H9 (cell line): Measurements from ENCODE around the gene EDNRA. TPM values are rescaled to one million over a fixed set of nuclear protein-coding genes. Genes with fewer than 3 reads are reported as not detected.

Source experiments
- DNase-seq: peaks from one replicate; pipeline ENCODE4 v3.0.0-alpha.2; 2017
- H2AFZ ChIP-seq: one replicate; pipeline ENCODE4 v1.6.1; 2013; ENCODE audit warnings: mild to moderate bottlenecking, low read length, control low read depth, moderate library complexity
- H2AK5ac ChIP-seq: 2 replicates; pipeline ENCODE4 v1.6.1; 2013; ENCODE audit warnings: low read length, control low read depth, mixed read lengths; ENCODE audit not compliant: insufficient read length
- H2BK120ac ChIP-seq: one replicate; pipeline ENCODE4 v1.6.1; 2013; ENCODE audit warnings: low read depth, mild to moderate bottlenecking, low read length, control low read depth, inconsistent platforms; ENCODE audit not compliant: poor library complexity, severe bottlenecking
- H2BK12ac ChIP-seq: 2 replicates; pipeline ENCODE4 v1.6.1; 2013; ENCODE audit warnings: low read length, control low read depth, mixed read lengths, low read depth; ENCODE audit not compliant: insufficient read length
- H2BK15ac ChIP-seq: 2 replicates; pipeline ENCODE4 v1.6.1; 2013; ENCODE audit warnings: low read depth, low read length, control low read depth
- H2BK20ac ChIP-seq: one replicate; pipeline ENCODE4 v1.6.1; 2013; ENCODE audit warnings: low read depth, mild to moderate bottlenecking, low read length, control low read depth, inconsistent platforms; ENCODE audit not compliant: poor library complexity, severe bottlenecking
- H2BK5ac ChIP-seq: 2 replicates; pipeline ENCODE4 v1.6.1; 2013; ENCODE audit warnings: low read length, control low read depth, mixed read lengths; ENCODE audit not compliant: insufficient read length
- H3K14ac ChIP-seq: 2 replicates; pipeline ENCODE4 v1.6.1; 2013; ENCODE audit warnings: low read length, control low read depth; ENCODE audit not compliant: insufficient read depth
- H3K18ac ChIP-seq: 2 replicates; pipeline ENCODE4 v1.6.1; 2013; ENCODE audit warnings: low read depth, mild to moderate bottlenecking, mixed read lengths, low read length, control low read depth; ENCODE audit not compliant: insufficient read length
- H3K23ac ChIP-seq: 2 replicates; pipeline ENCODE4 v1.6.1; 2013; ENCODE audit warnings: low read length, control low read depth, mixed read lengths, low read depth; ENCODE audit not compliant: insufficient read length
- H3K23me2 ChIP-seq: 2 replicates; pipeline ENCODE4 v1.6.1; 2013; ENCODE audit warnings: low read depth, mild to moderate bottlenecking, mixed read lengths, low read length, control low read depth; ENCODE audit not compliant: insufficient read length, poor library complexity, severe bottlenecking
- H3K27ac ChIP-seq: 2 replicates; pipeline ENCODE4 v1.5.1; 2013; ENCODE audit warnings: low read length, control low read depth, mixed read lengths, low read depth; ENCODE audit not compliant: insufficient read length
- H3K27me3 ChIP-seq: 2 replicates; pipeline ENCODE4 v1.6.1; 2013; ENCODE audit warnings: low read length, control low read depth, inconsistent platforms; ENCODE audit not compliant: insufficient read depth
- H3K4ac ChIP-seq: 2 replicates; pipeline ENCODE4 v1.6.1; 2013; ENCODE audit warnings: low read depth, mild to moderate bottlenecking, control low read depth, inconsistent platforms, low read length, moderate library complexity
- H3K4me1 ChIP-seq: 2 replicates; pipeline ENCODE4 v1.6.1; 2013; ENCODE audit warnings: low read length, control low read depth, inconsistent platforms; ENCODE audit not compliant: insufficient read depth
- H3K4me2 ChIP-seq: 2 replicates; pipeline ENCODE4 v1.6.1; 2013; ENCODE audit warnings: low read length, control low read depth, mixed read lengths; ENCODE audit not compliant: insufficient read length, insufficient read depth
- H3K56ac ChIP-seq: 2 replicates; pipeline ENCODE4 v1.6.1; 2013; ENCODE audit warnings: low read depth, mild to moderate bottlenecking, mixed read lengths, low read length, control low read depth; ENCODE audit not compliant: insufficient read length
- H3K79me1 ChIP-seq: 2 replicates; pipeline ENCODE4 v1.6.1; 2013; ENCODE audit warnings: low read depth, mild to moderate bottlenecking, moderate library complexity, low read length, control low read depth, inconsistent platforms; ENCODE audit not compliant: insufficient read depth, poor library complexity, severe bottlenecking
- H3K79me2 ChIP-seq: 2 replicates; pipeline ENCODE4 v1.6.1; 2013; ENCODE audit warnings: low read length, control low read depth, inconsistent platforms; ENCODE audit not compliant: insufficient read depth
- H3K9ac ChIP-seq: 2 replicates; pipeline ENCODE4 v1.6.1; 2013; ENCODE audit warnings: low read length, control low read depth, mixed read lengths; ENCODE audit not compliant: insufficient read length; ENCODE audit errors: extremely low read depth
- H3K9me3 ChIP-seq: one replicate; pipeline ENCODE4 v1.6.1; 2013; ENCODE audit warnings: low read depth, low read length, inconsistent platforms; ENCODE audit not compliant: control insufficient read depth
- H3T11ph ChIP-seq: one replicate; pipeline ENCODE4 v1.6.1; 2013; ENCODE audit warnings: mild to moderate bottlenecking, low read length, control low read depth, inconsistent platforms
- H4K20me1 ChIP-seq: one replicate; pipeline ENCODE4 v1.6.1; 2013; ENCODE audit not compliant: control insufficient read depth, insufficient read length, insufficient read depth
- H4K5ac ChIP-seq: 2 replicates; pipeline ENCODE4 v1.6.1; 2013; ENCODE audit warnings: low read depth, mild to moderate bottlenecking, mixed read lengths, low read length, control low read depth; ENCODE audit not compliant: insufficient read length
- H4K8ac ChIP-seq: replicated peaks from 2 replicates; pipeline ENCODE4 v1.6.1; 2013; ENCODE audit warnings: low read length, control low read depth, mixed read lengths, low read depth; ENCODE audit not compliant: insufficient read length
- H4K91ac ChIP-seq: 2 replicates; pipeline ENCODE4 v1.6.1; 2013; ENCODE audit warnings: low read depth, mild to moderate bottlenecking, moderate library complexity, mixed read lengths, low read length, control low read depth; ENCODE audit not compliant: insufficient read length
- H3K27ac Mint-ChIP-seq, 3 experiments: 2 replicates in 2 of 3; 3 replicates in 1 of 3; pipeline ENCODE4 v1.8.0; 2020 to 2021; ENCODE audit warnings: mixed read lengths in 3 of 3, mild to moderate bottlenecking in 1 of 3, moderate library complexity in 1 of 3
- H3K27me3 Mint-ChIP-seq: 2 replicates; pipeline ENCODE4 v1.8.0; 2021; ENCODE audit warnings: low read depth, mild to moderate bottlenecking, moderate library complexity, mixed read lengths
- H3K36me3 Mint-ChIP-seq, 3 experiments: 2 replicates in 2 of 3; 3 replicates in 1 of 3; pipeline ENCODE4 v1.8.0; 2020 to 2021; ENCODE audit warnings: low read depth in 3 of 3, mixed read lengths in 3 of 3; ENCODE audit not compliant: insufficient read depth in 1 of 3
- H3K4me1 Mint-ChIP-seq, 2 experiments: 2 replicates each; pipeline ENCODE4 v1.8.0; 2020; ENCODE audit warnings: mixed read lengths in 2 of 2
- H3K4me3 Mint-ChIP-seq, 2 experiments: 2 replicates in 1 of 2; 3 replicates in 1 of 2; pipeline ENCODE4 v1.8.0; 2020 to 2021; ENCODE audit warnings: mild to moderate bottlenecking in 2 of 2, mixed read lengths in 2 of 2, moderate library complexity in 1 of 2
- H3K9me3 Mint-ChIP-seq, 2 experiments: 2 replicates in 1 of 2; 3 replicates in 1 of 2; pipeline ENCODE4 v1.8.0; 2020; ENCODE audit warnings: mild to moderate bottlenecking in 2 of 2, mixed read lengths in 2 of 2, moderate library complexity in 1 of 2
- WGBS: extraction: QIAGEN DNeasy Blood & Tissue Kit; methylation state at CpG from one replicate; pipeline ENCODE4 v1.1.7; 2013; ENCODE audit warnings: missing lambda C conversion rate, low lambda C conversion rate, mixed read lengths; ENCODE audit not compliant: insufficient read length; ENCODE audit errors: extremely low coverage; 5-methylcytosine and 5-hydroxymethylcytosine counted together
- total RNA-seq: library from RNA; stranded (reverse); gene quantifications from 2 replicates; pipeline ENCODE4 v1.2.1, GENCODE V29; 2021
- TF ChIP-seq, protein P1 (sequence below): fragments of 200-600 bp; sonication (generic); conservative IDR thresholded peaks from 3 replicates; pipeline ENCODE4 v1.8.0; 2021; ENCODE audit warnings: antibody characterized with exemption, mild to moderate bottlenecking

Gene EDNRA
- total RNA-seq, 1 experiment from 2014 or later: 1.6 TPM

DNA sequence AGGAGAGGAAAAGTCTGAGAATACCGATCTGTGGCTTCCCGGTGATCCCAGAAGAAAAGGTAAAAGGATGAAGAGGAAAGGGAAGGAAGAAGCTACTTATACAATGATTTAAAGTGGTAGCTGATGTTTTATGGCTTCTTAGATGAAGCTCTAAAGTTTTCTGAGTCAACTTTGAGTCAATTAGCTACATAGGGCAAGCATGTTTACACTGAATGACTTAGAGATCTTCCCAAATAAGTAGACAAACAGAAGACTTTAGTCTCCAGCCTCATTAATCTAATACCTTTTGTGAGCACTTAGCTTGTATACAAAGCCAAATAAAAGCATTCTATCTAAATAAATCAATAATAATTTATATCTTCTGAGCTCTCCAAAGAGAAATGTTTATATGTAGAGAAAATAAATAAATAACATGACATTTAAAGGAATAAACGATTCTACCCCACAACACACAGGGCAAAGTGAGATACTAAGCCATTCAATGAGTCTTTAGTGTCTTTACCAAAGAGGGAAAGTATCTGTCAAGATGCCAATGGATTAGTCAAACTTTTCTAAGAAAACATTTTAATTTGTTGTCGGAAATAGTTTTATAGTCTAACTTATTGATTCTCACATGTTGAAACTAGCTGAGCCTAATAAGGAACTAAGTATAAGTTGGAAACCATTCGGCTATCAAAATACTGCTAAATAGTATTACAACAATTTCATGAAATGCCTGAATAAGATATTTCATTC lies 90.3 kb downstream of the EDNRA start:
- H4K8ac ChIP-seq: no peak overlapping the region
- H2BK120ac ChIP-seq: no peak overlapping the region
- no peak overlapping the region for H4K91ac ChIP-seq
- H4K5ac ChIP-seq: no peak overlapping the region
- no peak overlapping the region for H3K14ac ChIP-seq
- Mint-ChIP-seq H3K27ac (no peak overlapping the region), H3K27me3 (no peaks in the 10 kb centered on the region), H3K9me3 (peaks cover 0 to 2% of the 10 kb centered on the region in 2 experiments; a peak in 1 of 5 replicates), H3K4me1 (peaks cover 16% of the 10 kb centered on the region in 2 experiments; a peak in 3 of 4 replicates), H3K36me3 (no peaks in the 10 kb centered on the region; a peak in 2 of 7 replicates), H3K4me3 (no peak overlapping the region)
- H3K9ac ChIP-seq: no peak overlapping the region
- TF ChIP-seq, protein P1, sequence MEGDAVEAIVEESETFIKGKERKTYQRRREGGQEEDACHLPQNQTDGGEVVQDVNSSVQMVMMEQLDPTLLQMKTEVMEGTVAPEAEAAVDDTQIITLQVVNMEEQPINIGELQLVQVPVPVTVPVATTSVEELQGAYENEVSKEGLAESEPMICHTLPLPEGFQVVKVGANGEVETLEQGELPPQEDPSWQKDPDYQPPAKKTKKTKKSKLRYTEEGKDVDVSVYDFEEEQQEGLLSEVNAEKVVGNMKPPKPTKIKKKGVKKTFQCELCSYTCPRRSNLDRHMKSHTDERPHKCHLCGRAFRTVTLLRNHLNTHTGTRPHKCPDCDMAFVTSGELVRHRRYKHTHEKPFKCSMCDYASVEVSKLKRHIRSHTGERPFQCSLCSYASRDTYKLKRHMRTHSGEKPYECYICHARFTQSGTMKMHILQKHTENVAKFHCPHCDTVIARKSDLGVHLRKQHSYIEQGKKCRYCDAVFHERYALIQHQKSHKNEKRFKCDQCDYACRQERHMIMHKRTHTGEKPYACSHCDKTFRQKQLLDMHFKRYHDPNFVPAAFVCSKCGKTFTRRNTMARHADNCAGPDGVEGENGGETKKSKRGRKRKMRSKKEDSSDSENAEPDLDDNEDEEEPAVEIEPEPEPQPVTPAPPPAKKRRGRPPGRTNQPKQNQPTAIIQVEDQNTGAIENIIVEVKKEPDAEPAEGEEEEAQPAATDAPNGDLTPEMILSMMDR: no peak
- H4K20me1 ChIP-seq: no peaks in the 10 kb centered on the region
- no peaks in the 10 kb centered on the region for H3K9me3 ChIP-seq
- no peak overlapping the region for H3K4me2 ChIP-seq
- no peak overlapping the region for H2BK12ac ChIP-seq
- H3K23ac ChIP-seq: no peak overlapping the region
- no peak overlapping the region for H3K56ac ChIP-seq
- no peak overlapping the region for H2AK5ac ChIP-seq
- H3K79me1 ChIP-seq: no peaks in the 10 kb centered on the region
- no peak for DNase-seq
- no peak overlapping the region for H3K4ac ChIP-seq
- no peak overlapping the region for H3K27ac ChIP-seq
- H2AFZ ChIP-seq: no peak overlapping the region
- H2BK5ac ChIP-seq: no peak overlapping the region
- H3T11ph ChIP-seq: no peak overlapping the region
- H3K27me3 ChIP-seq: no peaks in the 10 kb centered on the region
- H3K79me2 ChIP-seq: no peaks in the 10 kb centered on the region
- no peak overlapping the region for H2BK20ac ChIP-seq
- H2BK15ac ChIP-seq: no peak overlapping the region
- H3K23me2 ChIP-seq: no peaks in the 10 kb centered on the region
- no peaks in the 10 kb centered on the region; the same call in 1 of the 2 replicates for H3K4me1 ChIP-seq
- no CpG with 5 or more reads among the region's 5 CpGs for WGBS
- no peak overlapping the region for H3K18ac ChIP-seq
